Pons (tissue), 1 donor: ENCODE results near the gene KNOP1.
A peak's percentile ranks its signal among the peaks of the same experiment; 100 is the strongest.

ENCODE experiments used
- DNase-seq: peaks from one replicate; pipeline ENCODE4 v3.0.0-alpha.2; 2016; ENCODE audit warnings: low spot score

The KNOP1 gene

GRCh38 chr16:19717741-19718623, at the start of gene KNOP1, which contains the start of gene IQCK:
TSS of gene KNOP1 (minus strand) at chr16:19718227. CDS start at chr16:19715035, 3,192 bp downstream.
TSS of gene IQCK (plus strand) at chr16:19718271. CDS start at chr16:19718307, 36 bp downstream.
- DNase-seq: peak; percentile 80

GRCh38 chr16:19767497-19767896, 49.5 kb upstream of the KNOP1 start:
- no peak for DNase-seq

- DNase-seq: no peak
These were observed 49.0 kb upstream of the KNOP1 start for GRCh38 chr16:19766988-19767387.

- no peak for DNase-seq
These were observed 48.5 kb upstream of the KNOP1 start for GRCh38 chr16:19766554-19766884.

- peak; percentile 95 for DNase-seq
These were observed 48.0 kb upstream of the KNOP1 start for GRCh38 chr16:19765860-19766553.

GRCh38 chr16:19760356-19761060, 42.5 kb upstream of the KNOP1 start:
- no peak for DNase-seq

- peak; percentile 96 for DNase-seq
These were observed 40.0 kb upstream of the KNOP1 start for GRCh38 chr16:19757762-19758595.

GRCh38 chr16:19757026-19757425, 39.0 kb upstream of the KNOP1 start:
- DNase-seq: no peak

GRCh38 chr16:19755268-19755667, 37.2 kb upstream of the KNOP1 start:
- no peak for DNase-seq

GRCh38 chr16:19754644-19755036, 36.6 kb upstream of the KNOP1 start:
- no peak for DNase-seq

GRCh38 chr16:19753815-19754643, 36.0 kb upstream of the KNOP1 start:
- DNase-seq: no peak

GRCh38 chr16:19751478-19752385, 33.7 kb upstream of the KNOP1 start:
- DNase-seq: no peak

GRCh38 chr16:19749571-19750080, 31.6 kb upstream of the KNOP1 start:
- DNase-seq: no peak

- no peak for DNase-seq
These were observed 30.6 kb upstream of the KNOP1 start for GRCh38 chr16:19748389-19749168.

GRCh38 chr16:19746561-19746960, 28.5 kb upstream of the KNOP1 start:
- no peak for DNase-seq

GRCh38 chr16:19745286-19746010, 27.4 kb upstream of the KNOP1 start:
- DNase-seq: no peak

- no peak for DNase-seq
These were observed 26.6 kb upstream of the KNOP1 start for GRCh38 chr16:19744670-19745069.

GRCh38 chr16:19743816-19744159, 25.8 kb upstream of the KNOP1 start:
- DNase-seq: no peak
